ENCODE results near the gene ST7.

ST7 gene

GRCh38 chr7:116990056-116990455 lies 36.8 kb downstream of the ST7 start:
- H3K4me3 ChIP-seq (ENCODE audit: low read depth, low read length) = no peak overlapping the region
- no peak for TF ChIP-seq CTCF (IDR thresholded peaks at IDR 0.05; ENCODE audit: low read depth, low read length)

- H3K4me3 ChIP-seq (ENCODE audit: low read depth, low read length) = no peak overlapping the region
- no peak for TF ChIP-seq CTCF (IDR thresholded peaks at IDR 0.05; ENCODE audit: low read depth, low read length)
Observed at GRCh38 chr7:116991233-116991632, 37.9 kb downstream of the ST7 start.

GRCh38 chr7:116994611-116995010 lies 41.3 kb downstream of the ST7 start:
- TF ChIP-seq CTCF (IDR thresholded peaks at IDR 0.05; ENCODE audit: low read depth, low read length) = no peak
- no peak overlapping the region for H3K4me3 ChIP-seq (ENCODE audit: low read depth, low read length)

GRCh38 chr7:116997972-116998371 lies 44.7 kb downstream of the ST7 start:
- no peak overlapping the region for H3K4me3 ChIP-seq (ENCODE audit: low read depth, low read length)
- no peak for TF ChIP-seq CTCF (IDR thresholded peaks at IDR 0.05; ENCODE audit: low read depth, low read length)

GRCh38 chr7:116998567-116999175 lies 45.4 kb downstream of the ST7 start:
- no peak overlapping the region for H3K4me3 ChIP-seq (ENCODE audit: low read depth, low read length)
- no peak for TF ChIP-seq CTCF (IDR thresholded peaks at IDR 0.05; ENCODE audit: low read depth, low read length)

- no peak for TF ChIP-seq CTCF (IDR thresholded peaks at IDR 0.05; ENCODE audit: low read depth, low read length)
Observed at GRCh38 chr7:116999311-116999710, 46.0 kb downstream of the ST7 start.

GRCh38 chr7:117001283-117001682 lies 48.0 kb downstream of the ST7 start:
- no peak for TF ChIP-seq CTCF (IDR thresholded peaks at IDR 0.05; ENCODE audit: low read depth, low read length)

More at GRCh38 chr7:116999311-116999710, 46.0 kb downstream of the ST7 start:
- H3K4me3 ChIP-seq (ENCODE audit: low read depth, low read length) = no peak overlapping the region

More at GRCh38 chr7:117001283-117001682, 48.0 kb downstream of the ST7 start:
- H3K4me3 ChIP-seq (ENCODE audit: low read depth, low read length) = no peak overlapping the region
